HFF-Myc (cell line): Measurements from ENCODE around the gene SUPT6H.

Experiments
- DNase-seq: peaks from one replicate; pipeline ENCODE4 v3.0.0-alpha.2; 2011; ENCODE audit warnings: low read depth; ENCODE audit errors: extremely low read depth
- H3K4me3 ChIP-seq: replicated peaks from 2 replicates; pipeline ENCODE4 v1.5.1; 2011; ENCODE audit warnings: low read depth, mild to moderate bottlenecking, control low read depth, low read length
- CTCF ChIP-seq: IDR thresholded peaks from 2 replicates; pipeline ENCODE4 v1.5.1; 2012; ENCODE audit warnings: mild to moderate bottlenecking, low read depth, low read length, control low read depth; ENCODE audit errors: missing control alignments

Gene SUPT6H

GRCh38 chr17:28744972-28745785 is 83.2 kb downstream of the SUPT6H start:
- no peak for DNase-seq
- H3K4me3 ChIP-seq: peak overlapping the region; percentile 72
- no peak for TF ChIP-seq CTCF

GRCh38 chr17:28745786-28746411 is 83.9 kb downstream of the SUPT6H start:
- no peak for TF ChIP-seq CTCF
- no peak for DNase-seq

GRCh38 chr17:28746611-28747050 is 84.6 kb downstream of the SUPT6H start:
- DNase-seq: no peak
- TF ChIP-seq CTCF: no peak
- peak overlapping the region; percentile 72 for H3K4me3 ChIP-seq

More at GRCh38 chr17:28745786-28746411, 83.9 kb downstream of the SUPT6H start:
- H3K4me3 ChIP-seq: peak overlapping the region; percentile 72

- no peak for TF ChIP-seq CTCF
- peak overlapping the region; percentile 72 for H3K4me3 ChIP-seq
- no peak for DNase-seq
Measured at GRCh38 chr17:28747051-28747691, 85.2 kb downstream of the SUPT6H start.

GRCh38 chr17:28747801-28748750 is 86.1 kb downstream of the SUPT6H start:
- no peak for DNase-seq
- TF ChIP-seq CTCF: no peak
- H3K4me3 ChIP-seq: no peak overlapping the region
